K562 (cell line): ENCODE measurements around the gene MRPL40. TPM values are rescaled to one million over a fixed set of nuclear protein-coding genes. Genes with fewer than 3 reads are reported as not detected.
A peak's percentile ranks its signal among the peaks of the same experiment; 100 is the strongest.

ENCODE experiments used
- ARID3A ChIP-seq: IDR thresholded peaks from 2 replicates; pipeline ENCODE4 v1.6.1; 2012; ENCODE audit warnings: low read depth, low read length, improper control_type of control experiment, borderline replicate concordance
- ATF4 ChIP-seq: fragments of 450-650 bp; formaldehyde crosslinking; IDR thresholded peaks from 2 replicates; pipeline ENCODE4 v1.4.0; 2022; ENCODE audit warnings: mild to moderate bottlenecking, moderate library complexity
- CHD2 ChIP-seq: IDR thresholded peaks from 2 replicates; pipeline ENCODE4 v1.6.1; 2011; ENCODE audit warnings: low read depth, low read length
- DDX20 ChIP-seq: fragments of 450-650 bp; IDR thresholded peaks from 2 replicates; pipeline ENCODE4 v1.6.1; 2016; ENCODE audit warnings: missing genetic modification characterization, low read depth, mild to moderate bottlenecking, missing compliant biosample characterization, moderate library complexity
- DPF2 ChIP-seq: fragments of 450-650 bp; IDR thresholded peaks from 2 replicates; pipeline ENCODE4 v1.6.1; 2016
- ERF ChIP-seq: fragments of 450-650 bp; formaldehyde crosslinking; IDR thresholded peaks from 2 replicates; pipeline ENCODE4 v1.4.0; 2020; ENCODE audit warnings: mild to moderate bottlenecking, mixed read lengths
- ESRRA ChIP-seq: fragments of 450-650 bp; IDR thresholded peaks from 2 replicates; pipeline ENCODE4 v1.6.1; 2014; ENCODE audit warnings: low read depth, mild to moderate bottlenecking, moderate library complexity, borderline replicate concordance
- ETV6 ChIP-seq, 3 experiments: fragments of 150-350 bp in 1 of 3; sonication (generic) in 1 of 3; formaldehyde crosslinking in 1 of 3; IDR thresholded peaks; 2 replicates each; pipeline versions ENCODE4 v1.6.1 to v1.8.0; 2014 to 2022; ENCODE audit warnings: borderline replicate concordance in 2 of 3, low read depth in 2 of 3, antibody characterized with exemption in 1 of 3, low read length in 1 of 3, mild to moderate bottlenecking in 1 of 3, missing genetic modification reagents in 1 of 3
- FOXA1 ChIP-seq: fragments of 450-650 bp; IDR thresholded peaks from 2 replicates; pipeline ENCODE4 v1.6.1; 2016; ENCODE audit warnings: mild to moderate bottlenecking, borderline replicate concordance
- GTF2A2 ChIP-seq: IDR thresholded peaks from 2 replicates; pipeline ENCODE4 v1.6.1; 2016; ENCODE audit warnings: mild to moderate bottlenecking, missing genetic modification characterization, missing compliant biosample characterization
- HES1 ChIP-seq: fragments of 450-650 bp; IDR thresholded peaks from 2 replicates; pipeline ENCODE4 v1.6.1; 2016; ENCODE audit warnings: low read depth, mild to moderate bottlenecking, moderate library complexity
- HNRNPUL1 ChIP-seq: fragments of 200-400 bp; formaldehyde crosslinking; IDR thresholded peaks from 2 replicates; pipeline ENCODE4 v1.6.1; 2017; ENCODE audit warnings: low read length
- KDM4B ChIP-seq, 2 experiments: fragments of 450-650 bp in 1 of 2; sonication (generic) in 1 of 2; IDR thresholded peaks; 2 replicates each; pipeline ENCODE4 v1.6.1; 2016 to 2017; ENCODE audit warnings: borderline replicate concordance in 2 of 2, antibody characterized with exemption in 1 of 2, low read depth in 1 of 2, mild to moderate bottlenecking in 1 of 2
- MECOM ChIP-seq: fragments of 250-450 bp; sonication (Bioruptor Pico); IDR thresholded peaks from 2 replicates; pipeline ENCODE4 v1.8.0; 2022; ENCODE audit warnings: inconsistent platforms
- NKRF ChIP-seq: fragments of 450-650 bp; IDR thresholded peaks from 2 replicates; pipeline ENCODE4 v1.6.1; 2016; ENCODE audit warnings: borderline replicate concordance
- PTTG1 ChIP-seq: fragments of 450-650 bp; IDR thresholded peaks from 2 replicates; pipeline ENCODE4 v1.6.1; 2016; ENCODE audit warnings: low read depth, mild to moderate bottlenecking, missing genetic modification characterization, missing compliant biosample characterization
- SLC30A9 ChIP-seq: fragments of 250-450 bp; sonication (Bioruptor Pico); IDR thresholded peaks from 2 replicates; pipeline ENCODE4 v1.8.0; 2022; ENCODE audit warnings: mild to moderate bottlenecking, moderate library complexity
- TAL1 ChIP-seq: fragments of 450-650 bp; IDR thresholded peaks from 2 replicates; pipeline ENCODE4 v1.6.1; 2016; ENCODE audit warnings: mild to moderate bottlenecking
- ZFP91 ChIP-seq: sonication (generic); formaldehyde crosslinking; IDR thresholded peaks from 2 replicates; pipeline ENCODE4 v1.8.0; 2022; ENCODE audit warnings: mild to moderate bottlenecking, missing genetic modification reagents
- polyA plus RNA-seq, 8 experiments: library from polyadenylated mRNA; depleted of rRNA in 4 of 8; stranded (reverse) in 5 of 8; unstranded in 3 of 8; fragments of >200 nt; fragmentation: Nextera tagmentation in 2 of 8; fragmentation: Illumina TruSeq in 1 of 8; extraction: Ambion mirVana in 2 of 8; extraction: Trizol in 1 of 8; gene quantifications; 2 replicates each; pipeline versions ENCODE4 v1.2.1 to v1.2.3, GENCODE V29; 2011 to 2014; ENCODE audit warnings: inconsistent platforms in 1 of 8, missing spikeins in 1 of 8
- total RNA-seq, 7 experiments: library from RNA; depleted of rRNA in 6 of 7; stranded (reverse); fragments of >200 nt in 6 of 7; fragmentation: Illumina TruSeq in 2 of 7; extraction: Trizol in 2 of 7; gene quantifications; 2 replicates each; pipeline versions ENCODE4 v1.2.1 to v1.2.3, GENCODE V29; 2011 to 2021; ENCODE audit warnings: low replicate concordance in 1 of 7

The MRPL40 gene
- total and polyA plus RNA-seq, 9 of the 15 experiments (the other 6 are each of a cell fraction or from before 2014, with no cell fraction given) = 132 to 652 (median 208) TPM

GRCh38 chr22:19448076-19448607, 15.8 kb downstream of the MRPL40 start (continued):
- peak; percentile 75; the same call in 1 of the 2 replicates for TF ChIP-seq NKRF
- TF ChIP-seq ERF (CRISPR knock-in tag) = 0 out of 2 replicates have a peak, but pooled peaks have one; percentile 71
- peak; percentile 49; the same call in 1 of the 2 replicates for TF ChIP-seq DPF2
- no peak for TF ChIP-seq HES1
- no peak for TF ChIP-seq ATF4 (CRISPR knock-in tag)
- TF ChIP-seq ESRRA = no peak; the same call in 1 of the 2 replicates
- TF ChIP-seq KDM4B (IDR thresholded peaks at IDR 0.05; ENCODE audit: borderline replicate concordance in 2 of 2, low read depth in 1 of 2) = no peak
- no peak for TF ChIP-seq GTF2A2
- TF ChIP-seq FOXA1 = no peak
- no peak for TF ChIP-seq ETV6 (IDR thresholded peaks at IDR 0.05; ENCODE audit: borderline replicate concordance in 1 of 2, low read depth in 2 of 2, low read length in 1 of 2)
- TF ChIP-seq ETV6 (CRISPR knock-in tag; IDR thresholded peaks at IDR 0.05; ENCODE audit: borderline replicate concordance) = no peak
- no peak for TF ChIP-seq ZFP91 (CRISPR knock-in tag)
- TF ChIP-seq HNRNPUL1 = no peak
- TF ChIP-seq CHD2 = no peak
- no peak for TF ChIP-seq PTTG1 (tag)
- TF ChIP-seq MECOM = no peak
- TF ChIP-seq ARID3A = no peak
- no peak for TF ChIP-seq TAL1
- no peak for TF ChIP-seq SLC30A9
- no peak for TF ChIP-seq DDX20 (tag)
